HG03460 (cell line): Measurements from ENCODE around the gene RMP24.
"Not testable (repeated sequence)": the region's sequence is repeated elsewhere in the genome, so short reads cannot be mapped to it uniquely, and the experiment has no call there.

Experiments used
- ATAC-seq: cut with Tn5 transposase; IDR thresholded peaks from one replicate; pipeline ENCODE4 v1.9.1; 2021; ENCODE audit not compliant: unreplicated experiment

Gene RMP24

GRCh38 chr18:35967866-35968265 lies 4.6 kb upstream of the RMP24 start:
- not testable (repeated sequence) for ATAC-seq

GRCh38 chr18:35968278-35968880 lies 4.1 kb upstream of the RMP24 start:
- no peak for ATAC-seq

GRCh38 chr18:35969676-35970075 lies 2.8 kb upstream of the RMP24 start:
- ATAC-seq, result no peak

GRCh38 chr18:35971661-35972196 lies 750 bp upstream of the RMP24 start:
- peak; percentile 7 for ATAC-seq

GRCh38 chr18:35973650-35974049 lies 1.2 kb downstream of the RMP24 start:
- ATAC-seq, result no peak

GRCh38 chr18:35974181-35974580 lies 1.7 kb downstream of the RMP24 start:
- no peak for ATAC-seq

- ATAC-seq, result no peak
Measured at GRCh38 chr18:35979112-35979511, 6.6 kb downstream of the RMP24 start.

- no peak for ATAC-seq
Measured at GRCh38 chr18:35982409-35983114, 10.1 kb downstream of the RMP24 start.

GRCh38 chr18:35983147-35983546 lies 10.7 kb downstream of the RMP24 start:
- ATAC-seq, result no peak

GRCh38 chr18:35983818-35984217 lies 11.3 kb downstream of the RMP24 start:
- ATAC-seq, result no peak

GRCh38 chr18:35991696-35992095 lies 19.2 kb downstream of the RMP24 start:
- no peak for ATAC-seq

- no peak for ATAC-seq
Measured at GRCh38 chr18:35993013-35993412, 20.5 kb downstream of the RMP24 start.

GRCh38 chr18:35998967-35999366 lies 26.5 kb downstream of the RMP24 start:
- ATAC-seq, result no peak

- no peak for ATAC-seq
Measured at GRCh38 chr18:35999925-36000324, 27.4 kb downstream of the RMP24 start.

GRCh38 chr18:36006997-36007396 lies 34.5 kb downstream of the RMP24 start:
- ATAC-seq, result no peak

GRCh38 chr18:36009214-36009613 lies 36.7 kb downstream of the RMP24 start:
- ATAC-seq, result no peak

- no peak for ATAC-seq
Measured at GRCh38 chr18:36012891-36013290, 40.4 kb downstream of the RMP24 start.

- ATAC-seq, result peak; percentile 94
Measured at GRCh38 chr18:36015629-36016028, 43.1 kb downstream of the RMP24 start.

- ATAC-seq, result no peak
Measured at GRCh38 chr18:36017232-36017631, 44.8 kb downstream of the RMP24 start.

- ATAC-seq, result no peak
Measured at GRCh38 chr18:36020174-36020711, 47.8 kb downstream of the RMP24 start.

- ATAC-seq, result no peak
Measured at GRCh38 chr18:36023336-36023735, 50.9 kb downstream of the RMP24 start.

GRCh38 chr18:36024241-36024640 lies 51.8 kb downstream of the RMP24 start:
- not testable (repeated sequence) for ATAC-seq
